Measurements from ENCODE around the gene UCK2.
A peak's percentile ranks its signal among the peaks of the same experiment; 100 is the strongest.

The UCK2 gene

GRCh38 chr1:165897326-165898303 is 70.2 kb downstream of the UCK2 start:
- TF ChIP-seq POLR2A (IDR thresholded peaks at IDR 0.05; ENCODE audit: low read depth, low read length), result no peak
- DNase-seq (ENCODE audit: insufficient read length, low spot score) (no peak), FAIRE-seq (no peak)

GRCh38 chr1:165898837-165899236 is 71.4 kb downstream of the UCK2 start:
- DNase-seq (ENCODE audit: insufficient read length, low spot score), result peak; percentile 82
- TF ChIP-seq POLR2A (IDR thresholded peaks at IDR 0.05; ENCODE audit: low read depth, low read length), result no peak
- FAIRE-seq, result peak; percentile 43

GRCh38 chr1:165899461-165899941 is 72.1 kb downstream of the UCK2 start:
- FAIRE-seq (no peak), DNase-seq (ENCODE audit: insufficient read length, low spot score) (no peak)
- TF ChIP-seq POLR2A (IDR thresholded peaks at IDR 0.05; ENCODE audit: low read depth, low read length), result no peak

- no peak for DNase-seq (ENCODE audit: insufficient read length, low spot score)
- no peak for TF ChIP-seq POLR2A (IDR thresholded peaks at IDR 0.05; ENCODE audit: low read depth, low read length)
- FAIRE-seq, result no peak
These were observed 73.4 kb downstream of the UCK2 start for GRCh38 chr1:165900576-165901380.

- DNase-seq (ENCODE audit: insufficient read length, low spot score) (no peak), FAIRE-seq (no peak)
- TF ChIP-seq POLR2A (IDR thresholded peaks at IDR 0.05; ENCODE audit: low read depth, low read length), result no peak
These were observed 75.2 kb downstream of the UCK2 start for GRCh38 chr1:165902565-165902964.

- no peak for FAIRE-seq
- TF ChIP-seq POLR2A (IDR thresholded peaks at IDR 0.05; ENCODE audit: low read depth, low read length), result no peak
- DNase-seq (ENCODE audit: insufficient read length, low spot score), result no peak
These were observed 76.3 kb downstream of the UCK2 start for GRCh38 chr1:165903672-165904071.

GRCh38 chr1:165904948-165905347 is 77.5 kb downstream of the UCK2 start:
- TF ChIP-seq POLR2A (IDR thresholded peaks at IDR 0.05; ENCODE audit: low read depth, low read length), result no peak
- no peak for FAIRE-seq
- DNase-seq (ENCODE audit: insufficient read length, low spot score), result no peak

GRCh38 chr1:165905853-165906252 is 78.4 kb downstream of the UCK2 start:
- no peak for TF ChIP-seq POLR2A (IDR thresholded peaks at IDR 0.05; ENCODE audit: low read depth, low read length)
- no peak for FAIRE-seq
- DNase-seq (ENCODE audit: insufficient read length, low spot score), result no peak

GRCh38 chr1:165907256-165907857 is 79.9 kb downstream of the UCK2 start:
- FAIRE-seq (no peak), DNase-seq (ENCODE audit: insufficient read length, low spot score) (no peak)
- no peak for TF ChIP-seq POLR2A (IDR thresholded peaks at IDR 0.05; ENCODE audit: low read depth, low read length)

- no peak for FAIRE-seq
- no peak for DNase-seq (ENCODE audit: insufficient read length, low spot score)
- no peak for TF ChIP-seq POLR2A (IDR thresholded peaks at IDR 0.05; ENCODE audit: low read depth, low read length)
These were observed 83.5 kb downstream of the UCK2 start for GRCh38 chr1:165910764-165911421.

- no peak for TF ChIP-seq POLR2A (IDR thresholded peaks at IDR 0.05; ENCODE audit: low read depth, low read length)
- no peak for DNase-seq (ENCODE audit: insufficient read length, low spot score)
These were observed 84.3 kb downstream of the UCK2 start for GRCh38 chr1:165911609-165912281.

GRCh38 chr1:165912638-165913037 is 85.2 kb downstream of the UCK2 start:
- TF ChIP-seq POLR2A (IDR thresholded peaks at IDR 0.05; ENCODE audit: low read depth, low read length), result no peak
- DNase-seq (ENCODE audit: insufficient read length, low spot score) (no peak), FAIRE-seq (no peak)

More at GRCh38 chr1:165911609-165912281, 84.3 kb downstream of the UCK2 start:
- no peak for FAIRE-seq

Data from H54 (cell line).